K562 (cell line): ENCODE measurements around the gene PLG.

ENCODE experiments used
- CHD7 ChIP-seq: fragments of 200-600 bp; sonication (generic); IDR thresholded peaks from one replicate; pipeline ENCODE4 v1.6.1; 2012; ENCODE audit warnings: mild to moderate bottlenecking, low read depth, low read length, inconsistent platforms
- HDAC2 ChIP-seq: fragments of 450-650 bp; IDR thresholded peaks from 2 replicates; pipeline ENCODE4 v1.6.1; 2016; ENCODE audit warnings: mild to moderate bottlenecking
- HDAC3 ChIP-seq: fragments of 450-650 bp; IDR thresholded peaks from 2 replicates; pipeline ENCODE4 v1.6.1; 2018; ENCODE audit warnings: borderline replicate concordance, mild to moderate bottlenecking, moderate library complexity; ENCODE audit not compliant: partially characterized antibody
- SETDB1 ChIP-seq: IDR thresholded peaks from one replicate; pipeline ENCODE4 v1.6.1; 2012; ENCODE audit warnings: low read length, control low read depth, inconsistent platforms
- YY1 ChIP-seq, 3 experiments: IDR thresholded peaks; 2 replicates each; pipeline ENCODE4 v1.6.1; 2011; ENCODE audit warnings: low read length in 2 of 3, mild to moderate bottlenecking in 2 of 3, moderate library complexity in 2 of 3, borderline replicate concordance in 1 of 3, control low read depth in 1 of 3, low read depth in 1 of 3; ENCODE audit not compliant: insufficient read depth in 3 of 3, insufficient replicate concordance in 2 of 3, control insufficient read depth in 1 of 3, insufficient read length in 1 of 3; ENCODE audit errors: extremely low read depth in 1 of 3
- ZC3H11A ChIP-seq: IDR thresholded peaks from 2 replicates; pipeline ENCODE4 v1.6.1; 2012; ENCODE audit warnings: low read depth, low read length, improper control_type of control experiment
- ZFX ChIP-seq: sonication (generic); formaldehyde crosslinking; IDR thresholded peaks from 2 replicates; pipeline ENCODE4 v1.8.0; 2022; ENCODE audit warnings: mild to moderate bottlenecking, missing genetic modification reagents, moderate library complexity
- ZNF24 ChIP-seq: fragments of 450-650 bp; IDR thresholded peaks from 2 replicates; pipeline ENCODE4 v1.6.1; 2016
- ZNF766 ChIP-seq: fragments of 200-800 bp; sonication (Bioruptor generic); conservative IDR thresholded peaks from 2 replicates; pipeline ENCODE4 v1.6.1; 2016; ENCODE audit warnings: missing genetic modification characterization, missing compliant biosample characterization

DNA sequence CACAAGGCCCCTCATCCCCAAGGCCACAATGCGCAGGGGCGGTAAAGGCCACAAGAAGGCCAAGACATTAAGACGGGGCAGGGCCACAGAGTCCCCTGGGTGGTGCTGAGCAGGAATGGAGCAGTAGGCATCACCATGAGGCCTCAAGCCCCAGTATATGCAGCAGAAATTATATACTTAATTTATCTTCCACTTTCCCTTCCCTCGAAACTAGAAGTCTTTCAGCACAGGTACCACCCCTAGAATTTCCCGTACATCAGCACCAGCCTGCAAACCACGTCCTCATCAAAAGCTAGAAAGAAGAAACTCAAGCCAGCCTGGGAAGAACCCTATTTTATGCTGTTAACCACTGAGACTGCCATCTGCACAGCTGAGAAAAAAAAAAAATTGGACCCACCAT lies 89.4 kb downstream of the PLG start:
- no peak for TF ChIP-seq HDAC2
- TF ChIP-seq ZC3H11A: no peak
- TF ChIP-seq YY1 (IDR thresholded peaks at IDR 0.05; ENCODE audit: borderline replicate concordance in 1 of 3, control insufficient read depth in 1 of 3, extremely low read depth in 1 of 3, insufficient read depth in 3 of 3, insufficient read length in 1 of 3, insufficient replicate concordance in 2 of 3, low read depth in 1 of 3, low read length in 2 of 3): no peak
- TF ChIP-seq HDAC3: no peak
- TF ChIP-seq ZNF24: no peak
- TF ChIP-seq ZNF766 (CRISPR knock-in tag): no peak
- TF ChIP-seq CHD7: no peak
- no peak for TF ChIP-seq ZFX (CRISPR knock-in tag)
- no peak for TF ChIP-seq SETDB1
